22Rv1 (cell line): ENCODE measurements around the gene CX3CR1.
A peak's percentile ranks its signal among the peaks of the same experiment; 100 is the strongest.

ENCODE experiments used
- H3K27ac ChIP-seq: fragments of 450-650 bp; 2 replicates; pipeline ENCODE4 v1.5.1; 2017
- ZFX ChIP-seq: fragments of 450-650 bp; IDR thresholded peaks from 2 replicates; pipeline ENCODE4 v1.6.1; 2017; ENCODE audit warnings: antibody characterized with exemption, borderline replicate concordance
- TF ChIP-seq, protein P1 (sequence below): fragments of 450-650 bp; IDR thresholded peaks from 2 replicates; pipeline ENCODE4 v1.5.1; 2017; ENCODE audit warnings: mild to moderate bottlenecking

CX3CR1 gene

DNA sequence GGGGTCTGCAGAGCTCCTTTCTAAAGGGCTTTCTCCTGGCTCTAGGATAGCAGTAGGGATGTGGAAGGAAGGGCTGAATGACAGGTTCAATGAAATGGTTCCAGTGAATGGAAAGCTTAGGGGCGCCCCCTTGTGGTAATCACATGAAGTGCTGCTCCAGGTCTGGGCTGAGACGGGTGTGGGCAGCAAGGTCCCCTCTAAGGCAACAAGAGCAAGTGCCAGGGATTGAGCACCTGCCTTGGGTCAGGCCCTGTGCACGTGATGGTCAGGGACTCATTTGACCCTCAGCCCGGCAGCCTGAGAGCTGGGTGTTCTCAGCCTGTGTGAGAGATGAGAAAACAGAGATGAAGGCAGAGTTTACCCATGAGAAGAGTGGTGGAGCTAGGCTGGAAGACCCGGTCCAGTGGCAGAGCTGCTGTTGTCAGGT lies 12.1 kb upstream of the CX3CR1 start:
- TF ChIP-seq, protein P1, sequence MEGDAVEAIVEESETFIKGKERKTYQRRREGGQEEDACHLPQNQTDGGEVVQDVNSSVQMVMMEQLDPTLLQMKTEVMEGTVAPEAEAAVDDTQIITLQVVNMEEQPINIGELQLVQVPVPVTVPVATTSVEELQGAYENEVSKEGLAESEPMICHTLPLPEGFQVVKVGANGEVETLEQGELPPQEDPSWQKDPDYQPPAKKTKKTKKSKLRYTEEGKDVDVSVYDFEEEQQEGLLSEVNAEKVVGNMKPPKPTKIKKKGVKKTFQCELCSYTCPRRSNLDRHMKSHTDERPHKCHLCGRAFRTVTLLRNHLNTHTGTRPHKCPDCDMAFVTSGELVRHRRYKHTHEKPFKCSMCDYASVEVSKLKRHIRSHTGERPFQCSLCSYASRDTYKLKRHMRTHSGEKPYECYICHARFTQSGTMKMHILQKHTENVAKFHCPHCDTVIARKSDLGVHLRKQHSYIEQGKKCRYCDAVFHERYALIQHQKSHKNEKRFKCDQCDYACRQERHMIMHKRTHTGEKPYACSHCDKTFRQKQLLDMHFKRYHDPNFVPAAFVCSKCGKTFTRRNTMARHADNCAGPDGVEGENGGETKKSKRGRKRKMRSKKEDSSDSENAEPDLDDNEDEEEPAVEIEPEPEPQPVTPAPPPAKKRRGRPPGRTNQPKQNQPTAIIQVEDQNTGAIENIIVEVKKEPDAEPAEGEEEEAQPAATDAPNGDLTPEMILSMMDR = peak; percentile 95
- no peak for TF ChIP-seq ZFX
- H3K27ac ChIP-seq = no peak overlapping the region

DNA sequence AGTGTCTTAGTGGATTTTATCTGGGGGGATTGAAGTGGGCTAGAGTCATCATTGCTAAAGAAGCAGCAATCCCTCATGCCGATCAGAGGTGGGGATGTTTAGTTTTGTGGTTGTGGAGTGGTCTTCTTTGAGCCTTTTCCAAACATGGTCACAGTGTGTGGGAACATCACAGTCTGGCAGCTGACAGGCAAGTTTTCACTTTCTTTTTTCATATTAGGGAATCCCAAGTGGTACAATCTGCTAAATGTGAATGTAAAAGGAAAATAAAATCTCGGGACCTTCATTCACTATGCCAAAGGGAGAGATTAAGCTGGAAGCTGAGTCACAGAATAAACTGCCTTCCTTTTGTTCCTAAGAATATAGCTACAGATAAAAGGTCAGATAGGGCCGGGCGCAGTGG lies 10.4 kb upstream of the CX3CR1 start:
- no peak overlapping the region for H3K27ac ChIP-seq
- no peak for TF ChIP-seq ZFX
- TF ChIP-seq, protein P1 = no peak

DNA sequence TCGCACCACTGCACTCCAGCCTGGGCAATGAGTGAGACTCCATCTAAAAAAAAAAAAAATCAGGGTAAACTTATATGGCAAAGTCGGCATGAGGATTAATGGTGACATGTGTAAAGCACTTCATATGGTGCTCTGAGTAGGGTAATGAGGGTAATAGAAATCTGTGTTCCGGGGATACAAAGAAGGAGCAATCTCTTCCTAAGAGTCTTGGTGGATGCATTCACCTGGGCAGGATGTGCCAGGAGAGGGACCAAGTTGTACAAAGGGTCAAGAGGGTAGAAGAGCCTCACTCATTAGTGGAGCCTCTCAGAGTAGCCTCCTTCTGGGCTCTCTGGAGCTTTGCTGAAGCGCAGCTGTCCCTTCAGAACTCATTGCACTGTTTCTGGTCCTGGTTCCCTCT lies 9.3 kb upstream of the CX3CR1 start:
- TF ChIP-seq ZFX = no peak
- TF ChIP-seq, protein P1 = no peak
- H3K27ac ChIP-seq = no peak overlapping the region

DNA sequence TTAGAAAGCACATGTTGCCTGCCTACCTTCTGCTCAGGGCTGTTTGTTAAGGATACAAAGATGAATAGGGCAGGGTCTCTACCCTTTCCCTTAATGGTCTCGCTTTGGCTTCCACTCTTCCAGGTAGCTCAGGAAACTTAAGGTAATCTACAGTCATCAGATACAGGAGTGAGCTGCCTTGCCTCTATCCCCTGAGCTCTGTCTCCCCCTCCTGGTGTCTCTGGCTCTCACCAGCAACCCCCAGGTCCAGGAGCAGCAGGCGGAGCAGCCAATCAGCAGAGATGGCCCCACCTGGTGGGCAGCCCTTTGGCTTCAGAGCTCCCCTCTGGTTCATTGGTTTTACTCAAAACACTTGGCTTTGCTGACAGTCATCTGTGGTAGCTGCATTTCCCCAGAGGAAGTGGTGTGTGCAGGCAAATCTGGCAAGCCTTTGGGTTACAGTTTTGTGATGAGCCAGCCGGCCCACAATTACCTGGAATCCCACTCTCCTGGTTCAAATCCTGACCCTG lies 8.5 kb upstream of the CX3CR1 start:
- TF ChIP-seq, protein P1 = peak; percentile 93
- no peak for TF ChIP-seq ZFX
- H3K27ac ChIP-seq = no peak overlapping the region

DNA sequence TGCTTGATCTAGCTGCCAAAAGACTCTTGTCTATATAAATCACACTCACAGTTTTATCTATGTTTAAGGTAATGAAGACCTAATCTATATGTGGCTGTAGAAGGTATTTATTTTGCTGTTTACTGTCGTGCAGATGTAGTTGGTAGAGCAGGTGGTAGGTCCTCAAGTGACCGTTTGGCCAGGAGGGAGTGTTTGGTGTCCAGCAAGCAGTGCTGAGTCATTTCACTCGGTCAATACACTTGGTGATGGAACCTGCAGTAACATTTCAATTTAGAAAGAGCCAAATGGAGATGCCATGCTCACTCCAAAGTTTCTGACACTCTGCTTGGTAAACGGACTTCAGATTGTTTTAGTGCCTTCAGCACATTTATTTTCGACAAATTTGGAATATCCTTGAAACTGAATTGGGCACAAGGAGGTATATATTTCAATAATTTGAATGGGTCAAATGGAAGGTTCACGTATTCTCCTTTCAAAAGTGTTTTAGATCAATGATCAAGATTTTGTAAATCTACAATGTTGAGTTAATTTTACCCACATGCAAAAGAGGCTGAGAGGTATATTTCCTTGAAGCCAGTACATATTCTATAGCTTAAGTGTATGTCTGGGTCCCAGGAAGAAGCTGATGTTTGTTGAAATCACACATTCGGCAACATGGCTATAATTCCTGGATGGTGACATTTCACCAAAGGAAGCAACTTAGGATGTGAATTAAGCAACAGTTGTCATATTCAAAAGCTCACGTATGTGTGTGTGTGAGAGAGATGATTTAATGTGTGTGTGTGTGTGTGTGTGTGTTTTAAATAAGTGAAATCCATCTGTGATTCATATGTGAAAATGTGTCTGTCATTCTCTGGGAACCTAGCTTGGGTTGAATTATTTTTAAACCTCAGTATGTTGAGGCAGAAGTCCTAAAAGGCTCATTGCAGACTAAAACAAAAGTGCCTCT lies 7.7 kb upstream of the CX3CR1 start:
- TF ChIP-seq, protein P1 = no peak
- TF ChIP-seq ZFX = no peak
- H3K27ac ChIP-seq = no peak overlapping the region

DNA sequence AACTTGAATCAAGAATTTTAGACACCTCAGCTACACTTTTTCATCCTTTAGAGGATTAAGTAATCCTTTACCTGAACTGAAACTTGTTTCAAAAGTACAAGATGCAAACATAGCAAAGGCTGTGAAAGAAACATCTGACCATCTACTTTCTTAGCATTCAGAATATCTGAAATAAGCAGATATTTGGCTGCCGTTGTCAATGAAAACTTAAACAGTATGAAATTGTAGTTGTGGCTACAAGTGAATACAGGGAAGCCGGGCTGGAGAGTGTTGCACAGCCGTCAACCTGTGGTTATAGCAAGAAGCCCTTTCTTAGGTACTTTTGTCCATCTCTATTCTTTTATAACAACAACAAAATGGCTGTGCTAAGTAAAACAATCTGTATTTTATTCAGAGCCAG lies 6.9 kb upstream of the CX3CR1 start:
- H3K27ac ChIP-seq = no peak overlapping the region
- TF ChIP-seq, protein P1 = no peak
- TF ChIP-seq ZFX = no peak

DNA sequence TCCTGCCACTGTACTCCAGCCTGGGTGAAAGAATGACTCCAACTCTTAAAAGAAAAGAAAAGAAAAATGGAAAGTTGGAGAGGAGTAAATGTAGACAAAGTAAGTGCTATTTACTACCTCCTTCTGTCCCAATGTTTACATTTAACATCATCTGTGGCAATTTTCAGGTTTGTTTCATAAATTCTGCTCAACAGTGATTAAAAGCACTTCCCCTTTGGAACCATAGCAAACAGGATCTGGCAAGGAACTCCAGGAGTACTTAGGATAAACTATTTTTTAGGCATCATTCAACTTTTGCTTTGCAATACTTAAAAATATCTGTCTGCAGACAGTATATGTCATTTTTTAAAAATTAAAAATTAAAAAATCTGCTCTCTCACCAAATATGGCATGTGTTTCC lies 5.5 kb upstream of the CX3CR1 start:
- TF ChIP-seq ZFX = no peak
- TF ChIP-seq, protein P1 = no peak
- H3K27ac ChIP-seq = no peak overlapping the region
